GM19240 (cell line): Measurements from ENCODE around the gene NOL4L.
A peak's percentile ranks its signal among the peaks of the same experiment; 100 is the strongest.

Experiments used
- DNase-seq: peaks from one replicate; pipeline ENCODE4 v3.0.0; 2011; ENCODE audit warnings: low spot score; ENCODE audit not compliant: insufficient read length

NOL4L gene

GRCh38 chr20:32460683-32461320 is 124.3 kb downstream of the NOL4L start:
- no peak for DNase-seq

GRCh38 chr20:32460231-32460630 is 124.9 kb downstream of the NOL4L start:
- DNase-seq = no peak

GRCh38 chr20:32458837-32459220 is 126.3 kb downstream of the NOL4L start:
- DNase-seq = no peak

GRCh38 chr20:32458061-32458836 is 126.9 kb downstream of the NOL4L start:
- DNase-seq = no peak

GRCh38 chr20:32457479-32457986 is 127.6 kb downstream of the NOL4L start:
- DNase-seq = no peak

GRCh38 chr20:32456869-32457478 is 128.2 kb downstream of the NOL4L start:
- peak; percentile 61 for DNase-seq

GRCh38 chr20:32455901-32456701 is 129.0 kb downstream of the NOL4L start:
- no peak for DNase-seq

- no peak for DNase-seq
Measured at GRCh38 chr20:32455171-32455900, 129.8 kb downstream of the NOL4L start.

GRCh38 chr20:32454164-32455145 is 130.7 kb downstream of the NOL4L start:
- DNase-seq = no peak

GRCh38 chr20:32453467-32454163 is 131.5 kb downstream of the NOL4L start:
- DNase-seq = no peak

GRCh38 chr20:32452776-32453466 is 132.2 kb downstream of the NOL4L start:
- DNase-seq = no peak

GRCh38 chr20:32451682-32452461 is 133.3 kb downstream of the NOL4L start:
- no peak for DNase-seq

GRCh38 chr20:32451340-32451681 is 133.8 kb downstream of the NOL4L start:
- DNase-seq = no peak

GRCh38 chr20:32450484-32451061 is 134.6 kb downstream of the NOL4L start:
- DNase-seq = no peak

GRCh38 chr20:32449890-32450401 is 135.2 kb downstream of the NOL4L start:
- DNase-seq = no peak

GRCh38 chr20:32449057-32449889 is 135.9 kb downstream of the NOL4L start:
- no peak for DNase-seq
